ENCODE results near the gene STEEP1. TPM values are rescaled to one million over a fixed set of nuclear protein-coding genes. Genes with fewer than 3 reads are reported as not detected.

The STEEP1 gene
- polyA plus RNA-seq, 1 donor from 2014 or later, result 63.0 TPM

GRCh38 chrX:119529345-119530276 lies 35.6 kb downstream of the STEEP1 start:
- H3K79me2 ChIP-seq (replicated peaks; ENCODE audit: insufficient read depth, low read length), result no peaks in the 10 kb centered on the region
- H2AFZ ChIP-seq (ENCODE audit: low read depth, low read length), result no peak overlapping the region
- no peak overlapping the region for H3K27ac ChIP-seq (ENCODE audit: low read length)
- no peak overlapping the region for H3K4me2 ChIP-seq (ENCODE audit: low read length)
- H3F3A ChIP-seq (ENCODE audit: insufficient read depth, low read length, poor library complexity, severe bottlenecking), result no peaks in the 10 kb centered on the region
- H3K9me2 ChIP-seq (ENCODE audit: insufficient read depth, low read length), result no peaks in the 10 kb centered on the region
- no peaks in the 10 kb centered on the region for H3K27me3 ChIP-seq (ENCODE audit: insufficient read depth, low read depth, low read length)
- no peaks in the 10 kb centered on the region for H4K20me1 ChIP-seq (ENCODE audit: insufficient read depth)
- no peaks in the 10 kb centered on the region for H3K36me3 ChIP-seq (ENCODE audit: insufficient read depth, low read length)
- no peaks in the 10 kb centered on the region for H3K9me3 ChIP-seq (ENCODE audit: low read length)
- no peak overlapping the region for H3K9ac ChIP-seq (ENCODE audit: low read length)
- H3K4me3 ChIP-seq (ENCODE audit: low read length), result no peak overlapping the region
- TF ChIP-seq MXI1 (conservative IDR thresholded peaks at IDR 0.05; ENCODE audit: poor library complexity, severe bottlenecking) (no peak), POLR2AphosphoS5 (IDR thresholded peaks at IDR 0.05) (no peak), RAD21 (conservative IDR thresholded peaks at IDR 0.05) (no peak), SMC3 (conservative IDR thresholded peaks at IDR 0.05; ENCODE audit: poor library complexity) (no peak), REST (IDR thresholded peaks at IDR 0.05; ENCODE audit: borderline replicate concordance) (no peak), TAF1 (IDR thresholded peaks at IDR 0.05; ENCODE audit: low read depth) (no peak), EP300 (conservative IDR thresholded peaks at IDR 0.05; ENCODE audit: poor library complexity, severe bottlenecking) (no peak), EZH2 (IDR thresholded peaks at IDR 0.05; ENCODE audit: borderline replicate concordance, insufficient read depth, low read length, poor library complexity, severe bottlenecking) (no peak), CTCF (IDR thresholded peaks at IDR 0.05; ENCODE audit: poor library complexity, severe bottlenecking) (no peak)

- Histone ChIP-seq H3F3A (ENCODE audit: insufficient read depth, low read length, poor library complexity, severe bottlenecking) (no peaks in the 10 kb centered on the region), H3K9ac (ENCODE audit: low read length) (no peak overlapping the region), H3K27ac (ENCODE audit: low read length) (no peak overlapping the region), H2AFZ (ENCODE audit: low read depth, low read length) (no peak overlapping the region), H4K20me1 (ENCODE audit: insufficient read depth) (no peaks in the 10 kb centered on the region), H3K9me2 (ENCODE audit: insufficient read depth, low read length) (no peaks in the 10 kb centered on the region), H3K9me3 (ENCODE audit: low read length) (no peaks in the 10 kb centered on the region), H3K4me3 (ENCODE audit: low read length) (no peak overlapping the region), H3K36me3 (ENCODE audit: insufficient read depth, low read length) (no peaks in the 10 kb centered on the region), H3K79me2 (replicated peaks; ENCODE audit: insufficient read depth, low read length) (no peaks in the 10 kb centered on the region), H3K27me3 (ENCODE audit: insufficient read depth, low read depth, low read length) (no peaks in the 10 kb centered on the region), H3K4me2 (ENCODE audit: low read length) (no peak overlapping the region)
- no peak for TF ChIP-seq SMC3 (conservative IDR thresholded peaks at IDR 0.05; ENCODE audit: poor library complexity)
Observed at GRCh38 chrX:119523664-119524184, 41.5 kb downstream of the STEEP1 start.
